K562 (cell line): ENCODE data around the gene SZT2. TPM values are rescaled to one million over a fixed set of nuclear protein-coding genes. Genes with fewer than 3 reads are reported as not detected.

ENCODE experiments used
- ATF1 ChIP-seq, 2 experiments: fragments of 450-650 bp in 1 of 2; IDR thresholded peaks; 2 replicates each; pipeline ENCODE4 v1.6.1; 2016; ENCODE audit warnings: missing compliant biosample characterization in 1 of 2, missing genetic modification characterization in 1 of 2
- BHLHE40 ChIP-seq: IDR thresholded peaks from 2 replicates; pipeline ENCODE4 v1.6.1; 2011; ENCODE audit warnings: low read length, improper control_type of control experiment
- CBFB ChIP-seq: sonication (generic); formaldehyde crosslinking; IDR thresholded peaks from 2 replicates; pipeline ENCODE4 v1.4.0; 2020; ENCODE audit warnings: mild to moderate bottlenecking, missing genetic modification reagents
- HDAC3 ChIP-seq: fragments of 450-650 bp; IDR thresholded peaks from 2 replicates; pipeline ENCODE4 v1.6.1; 2018; ENCODE audit warnings: borderline replicate concordance, mild to moderate bottlenecking, moderate library complexity; ENCODE audit not compliant: partially characterized antibody
- HMG20B ChIP-seq: fragments of 250-450 bp; sonication (Bioruptor Pico); IDR thresholded peaks from 2 replicates; pipeline ENCODE4 v1.5.0; 2021; ENCODE audit warnings: mild to moderate bottlenecking
- LEF1 ChIP-seq: fragments of 450-650 bp; IDR thresholded peaks from 2 replicates; pipeline ENCODE4 v1.6.1; 2016; ENCODE audit warnings: mild to moderate bottlenecking
- MBD2 ChIP-seq: sonication (generic); IDR thresholded peaks from 2 replicates; pipeline ENCODE4 v1.6.1; 2016; ENCODE audit warnings: low read depth, borderline replicate concordance
- MTA2 ChIP-seq: fragments of 450-650 bp; IDR thresholded peaks from 2 replicates; pipeline ENCODE4 v1.6.1; 2016; ENCODE audit warnings: low read depth
- NCOA4 ChIP-seq: fragments of 450-650 bp; IDR thresholded peaks from 2 replicates; pipeline ENCODE4 v1.6.1; 2018; ENCODE audit warnings: mild to moderate bottlenecking; ENCODE audit not compliant: partially characterized antibody
- PHTF2 ChIP-seq: fragments of 250-450 bp; sonication (Bioruptor Pico); IDR thresholded peaks from 2 replicates; pipeline ENCODE4 v1.5.0; 2021; ENCODE audit warnings: mild to moderate bottlenecking
- RBM39 ChIP-seq: fragments of 200-400 bp; formaldehyde crosslinking; optimal IDR thresholded peaks from 2 replicates; pipeline ENCODE3; 2018; ENCODE audit warnings: low read depth, low read length
- RUNX1 ChIP-seq: sonication (generic); IDR thresholded peaks from 2 replicates; pipeline ENCODE4 v1.6.1; 2016; ENCODE audit warnings: antibody characterized with exemption, low read depth
- SMARCE1 ChIP-seq: fragments of 450-650 bp; IDR thresholded peaks from 2 replicates; pipeline ENCODE4 v1.7.1; 2016; ENCODE audit warnings: mild to moderate bottlenecking
- TRIM24 ChIP-seq, 2 experiments: fragments of 450-650 bp; IDR thresholded peaks; 2 replicates each; pipeline ENCODE4 v1.6.1; 2016
- ZNF12 ChIP-seq: sonication (generic); formaldehyde crosslinking; IDR thresholded peaks from 2 replicates; pipeline ENCODE4 v1.4.0; 2020; ENCODE audit warnings: mild to moderate bottlenecking, missing genetic modification reagents
- ZNF24 ChIP-seq: fragments of 450-650 bp; IDR thresholded peaks from 2 replicates; pipeline ENCODE4 v1.6.1; 2016
- ZNF316 ChIP-seq: fragments of 450-650 bp; IDR thresholded peaks from 2 replicates; pipeline ENCODE4 v1.6.1; 2016
- ZNF778 ChIP-seq: fragments of 450-650 bp; formaldehyde crosslinking; IDR thresholded peaks from 2 replicates; pipeline ENCODE4 v1.4.0; 2020; ENCODE audit warnings: mild to moderate bottlenecking, moderate library complexity
- ZNF785 ChIP-seq: fragments of 250-450 bp; sonication (Bioruptor Pico); IDR thresholded peaks from 2 replicates; pipeline ENCODE4 v1.4.0; 2020; ENCODE audit warnings: mild to moderate bottlenecking
- ZNF79 ChIP-seq: fragments of 250-450 bp; sonication (Bioruptor Pico); IDR thresholded peaks from 2 replicates; pipeline ENCODE4 v1.4.0; 2020; ENCODE audit warnings: low read depth, mild to moderate bottlenecking, moderate library complexity
- polyA plus RNA-seq, 8 experiments: library from polyadenylated mRNA; depleted of rRNA in 4 of 8; stranded (reverse) in 5 of 8; unstranded in 3 of 8; fragments of >200 nt; fragmentation: Nextera tagmentation in 2 of 8; fragmentation: Illumina TruSeq in 1 of 8; extraction: Ambion mirVana in 2 of 8; extraction: Trizol in 1 of 8; gene quantifications; 2 replicates each; pipeline versions ENCODE4 v1.2.1 to v1.2.3, GENCODE V29; 2011 to 2014; ENCODE audit warnings: inconsistent platforms in 1 of 8, missing spikeins in 1 of 8
- total RNA-seq, 7 experiments: library from RNA; depleted of rRNA in 6 of 7; stranded (reverse); fragments of >200 nt in 6 of 7; fragmentation: Illumina TruSeq in 2 of 7; extraction: Trizol in 2 of 7; gene quantifications; 2 replicates each; pipeline versions ENCODE4 v1.2.1 to v1.2.3, GENCODE V29; 2011 to 2021; ENCODE audit warnings: low replicate concordance in 1 of 7
- TF ChIP-seq, protein P1 (sequence below): fragments of 450-650 bp; IDR thresholded peaks from 2 replicates; pipeline ENCODE4 v1.6.1; 2016; ENCODE audit warnings: low read depth, mild to moderate bottlenecking, moderate library complexity
- TF ChIP-seq, protein P2 (sequence below): fragments of 450-650 bp; IDR thresholded peaks from one replicate; pipeline ENCODE4 v1.6.1; 2018; ENCODE audit warnings: mild to moderate bottlenecking, moderate library complexity; ENCODE audit not compliant: partially characterized antibody
- TF ChIP-seq, protein P3 (sequence below): fragments of 250-450 bp; sonication (Bioruptor Pico); IDR thresholded peaks from 2 replicates; pipeline ENCODE4 v1.8.0; 2021; ENCODE audit warnings: moderate library complexity, mild to moderate bottlenecking, inconsistent platforms
- TF ChIP-seq, protein P4 (sequence below): sonication (generic); formaldehyde crosslinking; IDR thresholded peaks from 2 replicates; pipeline ENCODE4 v1.8.0; 2022; ENCODE audit warnings: mild to moderate bottlenecking, missing genetic modification reagents, borderline replicate concordance
- TF ChIP-seq, protein P5 (sequence below): sonication (generic); formaldehyde crosslinking; IDR thresholded peaks from 2 replicates; pipeline ENCODE4 v1.8.1; 2023; ENCODE audit warnings: mild to moderate bottlenecking, missing genetic modification reagents, moderate library complexity

The SZT2 gene
- total and polyA plus RNA-seq, 9 of the 15 experiments (the other 6 are each of a cell fraction or from before 2014, with no cell fraction given), result 0.88 to 31.0 (median 12.8) TPM

DNA sequence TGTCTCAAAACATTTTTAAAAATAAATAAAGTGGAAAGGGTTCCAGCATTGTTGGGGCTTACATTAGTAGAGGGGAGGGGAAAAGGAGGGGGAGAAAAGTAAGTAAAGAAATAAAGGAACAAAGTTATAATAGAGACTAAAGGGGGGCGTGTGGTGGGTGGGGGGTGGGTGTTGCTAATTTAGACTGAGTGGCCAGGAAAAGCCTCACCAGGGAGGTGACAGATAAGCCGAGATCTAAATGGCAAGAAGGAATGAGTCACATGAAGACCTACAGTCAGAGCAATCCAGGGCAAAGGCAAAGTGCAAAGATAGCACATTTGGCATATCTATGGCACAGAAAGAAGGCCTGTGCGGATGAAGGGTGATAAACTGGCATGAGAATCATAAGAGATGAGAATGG, 44.6 kb upstream of the SZT2 start (continued):
- TF ChIP-seq ATF1 (CRISPR knock-in tag; IDR thresholded peaks at IDR 0.05), result no peak
- no peak for TF ChIP-seq ATF1 (tag; IDR thresholded peaks at IDR 0.05)
- no peak for TF ChIP-seq HDAC3
- TF ChIP-seq ZNF785 (CRISPR knock-in tag), result no peak
- peak; percentile 55; the same call in 1 of the 2 replicates for TF ChIP-seq BHLHE40
- TF ChIP-seq, protein P1, sequence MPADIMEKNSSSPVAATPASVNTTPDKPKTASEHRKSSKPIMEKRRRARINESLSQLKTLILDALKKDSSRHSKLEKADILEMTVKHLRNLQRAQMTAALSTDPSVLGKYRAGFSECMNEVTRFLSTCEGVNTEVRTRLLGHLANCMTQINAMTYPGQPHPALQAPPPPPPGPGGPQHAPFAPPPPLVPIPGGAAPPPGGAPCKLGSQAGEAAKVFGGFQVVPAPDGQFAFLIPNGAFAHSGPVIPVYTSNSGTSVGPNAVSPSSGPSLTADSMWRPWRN, result no peak
- TF ChIP-seq ZNF79 (CRISPR knock-in tag), result no peak
- no peak for TF ChIP-seq RUNX1
- TF ChIP-seq, protein P2, sequence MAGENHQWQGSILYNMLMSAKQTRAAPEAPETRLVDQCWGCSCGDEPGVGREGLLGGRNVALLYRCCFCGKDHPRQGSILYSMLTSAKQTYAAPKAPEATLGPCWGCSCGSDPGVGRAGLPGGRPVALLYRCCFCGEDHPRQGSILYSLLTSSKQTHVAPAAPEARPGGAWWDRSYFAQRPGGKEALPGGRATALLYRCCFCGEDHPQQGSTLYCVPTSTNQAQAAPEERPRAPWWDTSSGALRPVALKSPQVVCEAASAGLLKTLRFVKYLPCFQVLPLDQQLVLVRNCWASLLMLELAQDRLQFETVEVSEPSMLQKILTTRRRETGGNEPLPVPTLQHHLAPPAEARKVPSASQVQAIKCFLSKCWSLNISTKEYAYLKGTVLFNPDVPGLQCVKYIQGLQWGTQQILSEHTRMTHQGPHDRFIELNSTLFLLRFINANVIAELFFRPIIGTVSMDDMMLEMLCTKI, result no peak
- no peak for TF ChIP-seq HMG20B (CRISPR knock-in tag)
- no peak for TF ChIP-seq NCOA4
- TF ChIP-seq, protein P3, sequence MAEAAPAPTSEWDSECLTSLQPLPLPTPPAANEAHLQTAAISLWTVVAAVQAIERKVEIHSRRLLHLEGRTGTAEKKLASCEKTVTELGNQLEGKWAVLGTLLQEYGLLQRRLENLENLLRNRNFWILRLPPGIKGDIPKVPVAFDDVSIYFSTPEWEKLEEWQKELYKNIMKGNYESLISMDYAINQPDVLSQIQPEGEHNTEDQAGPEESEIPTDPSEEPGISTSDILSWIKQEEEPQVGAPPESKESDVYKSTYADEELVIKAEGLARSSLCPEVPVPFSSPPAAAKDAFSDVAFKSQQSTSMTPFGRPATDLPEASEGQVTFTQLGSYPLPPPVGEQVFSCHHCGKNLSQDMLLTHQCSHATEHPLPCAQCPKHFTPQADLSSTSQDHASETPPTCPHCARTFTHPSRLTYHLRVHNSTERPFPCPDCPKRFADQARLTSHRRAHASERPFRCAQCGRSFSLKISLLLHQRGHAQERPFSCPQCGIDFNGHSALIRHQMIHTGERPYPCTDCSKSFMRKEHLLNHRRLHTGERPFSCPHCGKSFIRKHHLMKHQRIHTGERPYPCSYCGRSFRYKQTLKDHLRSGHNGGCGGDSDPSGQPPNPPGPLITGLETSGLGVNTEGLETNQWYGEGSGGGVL, result no peak
- TF ChIP-seq RBM39, result no peak
- peak; percentile 89 for TF ChIP-seq SMARCE1
- TF ChIP-seq ZNF12 (CRISPR knock-in tag), result no peak
- no peak for TF ChIP-seq ZNF778
- TF ChIP-seq LEF1, result peak; percentile 36; the same call in 1 of the 2 replicates
- no peak for TF ChIP-seq PHTF2 (CRISPR knock-in tag)
- TF ChIP-seq, protein P4, sequence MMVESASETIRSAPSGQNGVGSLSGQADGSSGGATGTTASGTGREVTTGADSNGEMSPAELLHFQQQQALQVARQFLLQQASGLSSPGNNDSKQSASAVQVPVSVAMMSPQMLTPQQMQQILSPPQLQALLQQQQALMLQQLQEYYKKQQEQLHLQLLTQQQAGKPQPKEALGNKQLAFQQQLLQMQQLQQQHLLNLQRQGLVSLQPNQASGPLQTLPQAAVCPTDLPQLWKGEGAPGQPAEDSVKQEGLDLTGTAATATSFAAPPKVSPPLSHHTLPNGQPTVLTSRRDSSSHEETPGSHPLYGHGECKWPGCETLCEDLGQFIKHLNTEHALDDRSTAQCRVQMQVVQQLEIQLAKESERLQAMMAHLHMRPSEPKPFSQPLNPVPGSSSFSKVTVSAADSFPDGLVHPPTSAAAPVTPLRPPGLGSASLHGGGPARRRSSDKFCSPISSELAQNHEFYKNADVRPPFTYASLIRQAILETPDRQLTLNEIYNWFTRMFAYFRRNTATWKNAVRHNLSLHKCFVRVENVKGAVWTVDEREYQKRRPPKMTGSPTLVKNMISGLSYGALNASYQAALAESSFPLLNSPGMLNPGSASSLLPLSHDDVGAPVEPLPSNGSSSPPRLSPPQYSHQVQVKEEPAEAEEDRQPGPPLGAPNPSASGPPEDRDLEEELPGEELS, result no peak
- TF ChIP-seq MBD2, result peak; percentile 55; the same call in 1 of the 2 replicates
- TF ChIP-seq, protein P5, sequence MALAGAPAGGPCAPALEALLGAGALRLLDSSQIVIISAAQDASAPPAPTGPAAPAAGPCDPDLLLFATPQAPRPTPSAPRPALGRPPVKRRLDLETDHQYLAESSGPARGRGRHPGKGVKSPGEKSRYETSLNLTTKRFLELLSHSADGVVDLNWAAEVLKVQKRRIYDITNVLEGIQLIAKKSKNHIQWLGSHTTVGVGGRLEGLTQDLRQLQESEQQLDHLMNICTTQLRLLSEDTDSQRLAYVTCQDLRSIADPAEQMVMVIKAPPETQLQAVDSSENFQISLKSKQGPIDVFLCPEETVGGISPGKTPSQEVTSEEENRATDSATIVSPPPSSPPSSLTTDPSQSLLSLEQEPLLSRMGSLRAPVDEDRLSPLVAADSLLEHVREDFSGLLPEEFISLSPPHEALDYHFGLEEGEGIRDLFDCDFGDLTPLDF, result no peak
- peak; percentile 60 to 76; a peak in 2 of 4 replicates for TF ChIP-seq TRIM24 (IDR thresholded peaks at IDR 0.05)
- 0 out of 2 replicates have a peak, but pooled peaks have one; percentile 11 for TF ChIP-seq MTA2
- peak; percentile 90 for TF ChIP-seq ZNF316
- no peak for TF ChIP-seq CBFB (CRISPR knock-in tag)
- TF ChIP-seq ZNF24, result no peak
